DMS153 (cell line): Measurements from ENCODE around the gene SULT1E1.
"Not testable (repeated sequence)": the region's sequence is repeated elsewhere in the genome, so short reads cannot be mapped to it uniquely, and the experiment has no call there.

Experiments used
- DNase-seq: peaks from one replicate; lab custom pipeline; 2025; lab: John Stamatoyannopoulos, UW

SULT1E1 gene

DNA sequence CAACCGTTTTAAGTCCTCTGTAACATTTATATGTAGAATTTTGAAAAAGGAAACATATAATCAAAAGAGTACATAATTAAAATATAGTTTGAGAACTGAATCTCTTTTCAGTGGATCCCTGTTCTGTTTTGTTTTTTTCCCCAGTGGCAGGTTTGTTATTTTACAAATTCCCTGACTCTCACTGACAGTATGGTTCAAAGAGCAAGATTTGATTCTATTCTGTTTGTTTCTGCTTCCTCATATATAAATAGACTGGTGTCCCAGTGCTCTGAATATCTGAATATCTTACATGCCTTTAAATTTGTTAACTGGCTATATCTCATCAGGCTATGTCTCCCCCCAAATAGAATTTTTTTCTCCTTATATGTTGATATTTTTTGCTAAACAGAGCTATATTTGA lies 16.6 kb downstream of the SULT1E1 start:
- DNase-seq = no peak

GRCh38 chr4:69838977-69839376 lies 21.0 kb downstream of the SULT1E1 start:
- DNase-seq = no peak

- DNase-seq = no peak
Measured at GRCh38 chr4:69836287-69836686, 23.7 kb downstream of the SULT1E1 start.

GRCh38 chr4:69835766-69836165 lies 24.2 kb downstream of the SULT1E1 start:
- no peak for DNase-seq

DNA sequence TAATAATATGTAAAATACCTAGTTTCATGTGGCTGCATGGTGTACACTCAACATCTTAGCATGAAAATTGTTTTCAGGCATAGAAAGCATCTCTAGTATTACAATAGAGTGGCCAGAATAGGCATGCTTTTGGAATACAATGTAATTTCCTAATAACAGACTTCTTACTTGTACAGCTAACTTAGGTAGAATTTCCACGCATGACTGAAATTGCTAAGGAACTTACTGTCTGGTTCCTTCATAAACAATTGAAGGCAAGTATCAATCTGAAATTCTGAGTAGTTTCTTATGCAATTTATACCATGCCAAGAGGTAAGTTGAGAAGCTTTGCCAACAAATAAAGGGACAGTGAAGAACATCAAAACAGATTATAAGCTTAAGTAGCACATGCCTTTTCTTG lies 26.7 kb downstream of the SULT1E1 start:
- DNase-seq = no peak

DNA sequence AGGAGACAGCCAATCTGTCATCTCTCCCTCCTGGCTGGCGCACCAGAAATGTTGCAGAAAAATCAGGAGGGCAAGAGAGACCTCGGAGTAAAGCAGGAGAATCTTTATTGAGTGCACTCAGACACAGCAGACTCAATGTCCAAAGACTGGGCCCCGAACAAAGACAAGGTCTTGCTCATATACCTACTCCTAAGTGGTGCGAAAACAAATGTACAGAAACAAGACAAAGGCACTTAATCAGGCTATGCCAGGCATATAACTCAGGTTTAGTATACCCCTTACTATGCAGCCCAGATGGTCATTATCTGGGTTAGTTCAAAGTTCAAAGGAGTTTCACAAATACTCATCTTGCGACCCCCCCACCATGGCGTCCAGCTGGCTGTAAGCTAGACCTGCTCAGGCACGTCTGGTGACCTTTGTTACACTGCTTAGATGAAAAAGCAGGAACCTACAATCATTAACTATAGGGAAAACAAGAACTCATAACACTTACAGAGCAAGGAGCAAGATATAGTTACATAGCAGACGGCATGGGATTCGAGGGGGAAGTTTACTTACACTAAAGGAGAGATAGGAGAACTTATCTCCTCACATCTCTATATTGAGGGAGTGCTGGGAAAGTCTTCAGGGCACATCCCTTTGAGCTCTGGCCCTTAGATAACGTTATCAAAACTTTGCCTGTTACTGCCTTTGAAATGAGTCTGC lies 27.5 kb downstream of the SULT1E1 start:
- no peak for DNase-seq

- no peak for DNase-seq
Measured at GRCh38 chr4:69831646-69832325, 28.2 kb downstream of the SULT1E1 start.

DNA sequence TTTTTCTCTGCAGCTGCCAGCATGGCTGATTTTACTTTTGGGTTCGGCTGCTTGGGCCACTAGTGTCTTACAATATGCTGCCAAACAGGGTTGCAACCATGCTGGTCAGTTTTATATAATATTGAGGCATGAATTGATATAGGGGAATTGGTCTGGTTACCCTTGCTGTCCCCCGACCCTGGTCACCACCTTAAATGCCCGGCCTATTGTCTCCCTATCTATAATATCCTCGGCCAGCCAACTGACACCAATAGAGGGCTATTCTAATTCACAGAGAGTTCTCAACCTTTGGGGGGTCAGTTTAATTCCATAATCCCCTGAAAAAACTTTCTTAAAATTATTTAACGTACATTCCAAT lies 28.7 kb downstream of the SULT1E1 start:
- no peak for DNase-seq

- DNase-seq = peak; percentile 99
Measured at GRCh38 chr4:69830560-69831269, 29.2 kb downstream of the SULT1E1 start.

- DNase-seq = no peak
Measured at GRCh38 chr4:69830192-69830559, 29.8 kb downstream of the SULT1E1 start.

DNA sequence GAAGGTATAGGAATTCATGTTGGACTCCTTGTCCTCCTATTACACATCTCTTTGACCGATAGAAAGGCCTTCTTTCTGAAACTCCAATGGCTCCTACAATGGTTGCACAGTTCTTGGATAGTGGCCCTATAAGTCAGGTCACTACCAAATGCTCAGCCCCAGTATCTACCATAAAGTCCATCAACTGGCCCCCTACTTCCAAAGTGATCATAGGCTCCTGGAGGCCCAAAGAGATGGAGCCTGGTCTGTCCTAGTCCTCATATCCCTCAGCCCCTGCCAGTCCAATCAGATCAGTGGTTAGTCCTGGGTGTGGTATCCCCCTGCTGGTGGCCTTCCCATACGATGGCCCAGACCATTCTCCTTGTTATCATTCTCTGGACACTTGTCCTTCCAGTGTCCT lies 30.3 kb downstream of the SULT1E1 start:
- no peak for DNase-seq

DNA sequence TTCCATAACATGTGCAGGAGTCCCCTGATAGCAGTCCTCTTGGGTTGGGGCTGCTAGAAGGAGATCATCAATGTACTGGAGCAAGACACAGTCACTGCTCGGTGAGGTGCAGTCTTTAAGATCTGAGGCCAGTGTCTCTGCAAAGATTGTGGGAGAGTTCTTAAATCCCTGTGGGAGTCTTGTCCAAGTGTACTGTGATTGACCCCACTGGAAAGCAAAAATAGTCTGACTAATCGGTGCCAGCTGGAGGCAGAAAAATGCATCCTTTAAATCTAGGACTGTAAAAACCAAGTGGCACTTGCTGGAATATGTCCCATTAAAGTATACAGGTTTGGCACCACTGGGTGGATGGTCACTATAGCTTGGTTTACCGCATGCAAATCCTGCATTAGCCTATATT lies 31.1 kb downstream of the SULT1E1 start:
- DNase-seq = no peak

- not testable (repeated sequence) for DNase-seq
Measured at GRCh38 chr4:69825056-69825455, 34.9 kb downstream of the SULT1E1 start.

DNA sequence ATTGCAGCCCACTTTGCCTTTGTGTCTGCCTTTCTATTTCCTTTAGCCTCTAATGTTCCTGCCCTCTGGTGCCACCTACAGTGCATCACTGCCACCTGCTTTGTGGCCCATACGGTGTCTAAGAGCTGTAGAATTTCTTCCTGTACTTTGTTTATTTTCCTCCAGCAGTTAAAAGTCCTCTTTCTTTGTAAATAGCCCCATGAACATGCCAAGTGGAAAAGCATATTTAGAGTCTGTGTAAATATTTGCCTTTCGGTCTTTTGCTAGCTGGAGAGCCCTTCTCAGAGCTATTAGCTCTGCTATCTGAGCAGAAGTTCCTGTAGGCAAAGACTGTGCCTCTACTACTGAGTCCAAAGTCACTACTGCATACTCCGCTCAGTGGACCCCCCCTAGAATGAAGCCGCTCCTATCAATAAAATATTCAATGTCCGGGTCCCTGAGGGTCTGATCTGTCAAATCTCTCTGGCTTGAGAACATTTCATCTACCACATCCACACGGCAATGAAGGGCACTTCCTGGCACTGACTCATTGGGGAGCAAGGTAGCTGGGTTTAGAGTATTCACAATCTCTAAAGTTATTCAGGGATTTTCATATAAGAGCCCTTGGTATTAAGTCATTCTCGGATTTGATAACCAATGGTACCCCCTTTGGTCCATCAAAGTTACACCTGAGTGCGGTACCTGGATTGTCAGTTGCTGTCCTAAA lies 36.3 kb downstream of the SULT1E1 start:
- DNase-seq = peak; percentile 94

- DNase-seq = no peak
Measured at GRCh38 chr4:69823048-69823447, 36.9 kb downstream of the SULT1E1 start.

DNA sequence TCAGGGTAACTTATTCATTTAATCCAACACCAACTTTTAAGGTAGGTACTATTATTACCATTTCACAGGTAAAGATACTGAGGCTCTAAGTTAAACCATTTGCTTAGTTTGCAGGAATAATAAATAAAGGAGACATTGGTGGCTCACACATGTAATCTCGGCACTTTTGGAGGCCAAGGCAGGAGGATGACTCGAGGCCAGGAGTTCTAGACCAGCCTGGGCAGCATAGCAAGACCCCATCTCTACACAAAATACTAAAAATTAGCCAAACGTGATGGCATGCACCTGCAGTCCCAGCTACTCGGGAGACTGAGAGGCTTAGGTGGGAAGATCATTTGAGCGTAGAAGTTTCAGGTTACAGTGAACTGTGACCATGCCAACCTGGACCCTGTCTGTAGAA lies 37.7 kb downstream of the SULT1E1 start:
- no peak for DNase-seq

DNA sequence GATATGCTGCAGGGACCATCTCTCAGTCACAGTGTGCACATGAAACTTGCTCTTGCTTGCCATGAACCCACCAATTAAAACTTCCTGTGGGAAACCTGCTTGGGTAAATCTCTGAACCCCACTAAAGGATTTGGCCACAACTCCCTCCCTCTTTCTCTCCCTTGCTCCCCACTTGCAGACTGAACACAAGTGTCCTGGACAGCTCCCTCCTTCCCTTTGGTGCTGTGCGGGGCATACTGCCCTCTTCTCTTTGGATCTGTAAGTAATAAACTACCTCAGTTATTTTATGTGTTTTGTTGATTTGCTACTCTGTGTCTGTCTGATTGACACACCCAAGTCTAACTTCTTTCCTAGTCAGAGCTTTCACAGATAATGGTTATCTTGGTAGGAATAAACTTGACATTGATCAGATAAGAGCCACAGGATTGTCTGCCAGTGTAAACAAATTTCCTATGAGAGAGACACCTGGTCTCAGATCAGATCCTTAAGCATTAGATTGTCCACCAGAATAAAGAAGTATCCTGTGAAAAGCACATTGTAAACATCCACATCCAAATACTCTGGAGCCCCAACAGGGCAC lies 41.8 kb downstream of the SULT1E1 start:
- no peak for DNase-seq

- no peak for DNase-seq
Measured at GRCh38 chr4:69816236-69816635, 43.7 kb downstream of the SULT1E1 start.

DNA sequence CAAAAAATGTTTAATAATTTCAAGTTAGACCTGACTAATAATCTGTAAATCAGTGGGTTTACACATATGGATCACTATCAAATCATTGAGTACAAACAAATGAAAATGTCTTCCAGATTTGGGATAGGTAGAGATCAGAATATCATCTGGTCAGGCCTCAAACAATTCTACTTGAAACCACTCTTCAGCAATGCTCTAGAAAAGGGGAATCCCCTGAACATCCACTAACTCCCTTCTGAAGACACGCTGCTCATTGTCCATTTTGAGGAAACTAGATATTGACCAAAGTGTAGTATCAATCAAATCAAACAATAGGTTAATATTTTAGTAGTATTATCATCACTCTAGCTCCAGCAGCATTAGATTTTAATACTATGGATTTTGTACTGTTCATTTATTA lies 46.3 kb downstream of the SULT1E1 start:
- DNase-seq = no peak

GRCh38 chr4:69811166-69811565 lies 48.8 kb downstream of the SULT1E1 start:
- no peak for DNase-seq

GRCh38 chr4:69800599-69800998 lies 59.3 kb downstream of the SULT1E1 start:
- no peak for DNase-seq

DNA sequence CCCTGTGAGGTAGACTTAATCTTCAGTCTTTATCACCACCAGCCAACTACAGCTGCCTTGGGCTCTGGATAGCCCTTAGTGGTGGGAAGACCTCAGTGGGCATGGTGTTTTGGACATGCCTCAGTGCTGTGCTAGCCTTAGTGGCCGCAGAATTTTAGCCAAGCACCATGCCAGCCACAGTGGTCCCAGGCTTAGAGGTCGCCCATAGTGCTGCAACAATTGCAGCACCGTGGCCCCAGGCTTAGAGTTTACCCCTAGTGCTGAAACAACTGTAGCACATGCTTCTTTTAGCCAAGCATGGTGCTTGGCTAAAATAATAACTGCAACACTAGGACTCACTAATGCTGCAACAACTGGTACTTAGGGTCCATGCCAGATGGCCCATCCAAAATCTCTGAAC lies 60.6 kb downstream of the SULT1E1 start:
- DNase-seq = no peak
